A549 (cell line): ENCODE results near the gene NLRP11.

ENCODE experiments used
- POLR2A ChIP-seq: IDR thresholded peaks from 2 replicates; pipeline ENCODE4 v1.6.1; 2012; ENCODE audit warnings: mild to moderate bottlenecking, low read length
- RARB ChIP-seq: fragments of 250-450 bp; sonication (Bioruptor Pico); IDR thresholded peaks from 2 replicates; pipeline ENCODE4 v1.8.0; 2021; ENCODE audit warnings: mild to moderate bottlenecking, moderate library complexity
- TF ChIP-seq, protein P1 (sequence below): fragments of >200 bp; sonication (Bioruptor Twin); formaldehyde crosslinking; IDR thresholded peaks from 3 replicates; pipeline ENCODE4 v1.5.1; 2016

DNA sequence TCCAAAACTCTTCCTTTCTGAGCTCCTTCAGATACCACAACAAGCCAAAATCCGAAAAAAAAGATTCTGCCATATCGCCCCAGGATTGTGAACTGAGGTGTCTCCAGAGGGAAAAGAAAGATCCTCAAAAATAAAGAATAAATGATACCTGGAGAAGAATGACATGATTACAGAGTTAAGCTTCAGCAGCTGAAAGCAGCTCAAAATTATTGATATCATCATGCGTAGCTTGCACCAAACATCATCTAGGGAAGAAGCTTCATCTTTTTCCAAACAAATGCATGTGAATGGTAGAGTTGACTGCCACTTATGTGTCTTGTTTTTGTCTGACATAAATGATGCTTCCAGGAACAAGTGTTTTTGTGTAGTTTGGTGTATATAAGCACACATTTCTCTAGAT is 93.5 kb downstream of the NLRP11 start, which contains the start of gene NLRP9:
- TF ChIP-seq POLR2A (no peak), RARB (CRISPR knock-in tag) (no peak)
- TF ChIP-seq, protein P1, sequence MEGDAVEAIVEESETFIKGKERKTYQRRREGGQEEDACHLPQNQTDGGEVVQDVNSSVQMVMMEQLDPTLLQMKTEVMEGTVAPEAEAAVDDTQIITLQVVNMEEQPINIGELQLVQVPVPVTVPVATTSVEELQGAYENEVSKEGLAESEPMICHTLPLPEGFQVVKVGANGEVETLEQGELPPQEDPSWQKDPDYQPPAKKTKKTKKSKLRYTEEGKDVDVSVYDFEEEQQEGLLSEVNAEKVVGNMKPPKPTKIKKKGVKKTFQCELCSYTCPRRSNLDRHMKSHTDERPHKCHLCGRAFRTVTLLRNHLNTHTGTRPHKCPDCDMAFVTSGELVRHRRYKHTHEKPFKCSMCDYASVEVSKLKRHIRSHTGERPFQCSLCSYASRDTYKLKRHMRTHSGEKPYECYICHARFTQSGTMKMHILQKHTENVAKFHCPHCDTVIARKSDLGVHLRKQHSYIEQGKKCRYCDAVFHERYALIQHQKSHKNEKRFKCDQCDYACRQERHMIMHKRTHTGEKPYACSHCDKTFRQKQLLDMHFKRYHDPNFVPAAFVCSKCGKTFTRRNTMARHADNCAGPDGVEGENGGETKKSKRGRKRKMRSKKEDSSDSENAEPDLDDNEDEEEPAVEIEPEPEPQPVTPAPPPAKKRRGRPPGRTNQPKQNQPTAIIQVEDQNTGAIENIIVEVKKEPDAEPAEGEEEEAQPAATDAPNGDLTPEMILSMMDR = no peak
